OCI-M1 (cell line): ENCODE measurements around the gene C22orf31.

Experiments used
- DNase-seq: peaks from one replicate; lab custom pipeline; 2025; lab: John Stamatoyannopoulos, UW

C22orf31 gene

GRCh38 chr22:29029202-29030000 is 32.2 kb downstream of the C22orf31 start:
- no peak for DNase-seq

- DNase-seq: no peak
Observed at GRCh38 chr22:29028468-29028867, 33.2 kb downstream of the C22orf31 start.

- no peak for DNase-seq
Observed at GRCh38 chr22:29026579-29026978, 35.1 kb downstream of the C22orf31 start.

- DNase-seq: no peak
Observed at GRCh38 chr22:29023172-29023796, 38.3 kb downstream of the C22orf31 start.

DNA sequence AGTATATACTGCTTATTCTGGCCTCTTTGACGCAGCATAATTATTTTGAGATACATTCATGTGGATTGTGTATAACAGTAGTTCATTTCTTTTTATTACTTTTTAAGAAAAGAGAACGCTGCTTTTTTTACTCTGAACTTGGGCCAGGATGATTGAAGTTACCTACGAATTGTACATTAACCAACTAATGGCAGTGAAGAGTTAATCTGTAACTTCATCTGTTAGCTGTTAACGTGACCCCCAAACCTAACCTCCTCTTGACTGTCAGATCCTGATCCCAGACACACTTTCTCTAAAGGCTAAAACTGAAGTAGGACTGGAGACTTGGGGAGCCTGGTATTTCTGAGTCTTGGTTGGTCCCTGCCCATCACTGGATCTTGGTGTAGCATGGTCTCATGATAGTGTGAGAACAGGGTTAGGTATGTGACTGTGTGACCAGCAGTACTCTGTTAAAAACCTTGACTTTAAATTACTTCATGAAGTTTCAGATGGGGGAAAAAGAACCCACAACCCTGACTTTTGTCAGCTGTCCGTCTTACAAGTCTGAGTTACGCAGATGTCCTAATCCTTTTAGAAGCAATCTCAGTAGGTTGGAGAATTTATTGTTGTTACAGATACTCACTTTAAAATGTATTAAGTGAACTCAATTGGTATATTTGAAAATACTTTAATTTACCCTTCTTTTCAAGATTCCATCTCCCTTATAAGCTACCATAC is 39.4 kb downstream of the C22orf31 start:
- no peak for DNase-seq

DNA sequence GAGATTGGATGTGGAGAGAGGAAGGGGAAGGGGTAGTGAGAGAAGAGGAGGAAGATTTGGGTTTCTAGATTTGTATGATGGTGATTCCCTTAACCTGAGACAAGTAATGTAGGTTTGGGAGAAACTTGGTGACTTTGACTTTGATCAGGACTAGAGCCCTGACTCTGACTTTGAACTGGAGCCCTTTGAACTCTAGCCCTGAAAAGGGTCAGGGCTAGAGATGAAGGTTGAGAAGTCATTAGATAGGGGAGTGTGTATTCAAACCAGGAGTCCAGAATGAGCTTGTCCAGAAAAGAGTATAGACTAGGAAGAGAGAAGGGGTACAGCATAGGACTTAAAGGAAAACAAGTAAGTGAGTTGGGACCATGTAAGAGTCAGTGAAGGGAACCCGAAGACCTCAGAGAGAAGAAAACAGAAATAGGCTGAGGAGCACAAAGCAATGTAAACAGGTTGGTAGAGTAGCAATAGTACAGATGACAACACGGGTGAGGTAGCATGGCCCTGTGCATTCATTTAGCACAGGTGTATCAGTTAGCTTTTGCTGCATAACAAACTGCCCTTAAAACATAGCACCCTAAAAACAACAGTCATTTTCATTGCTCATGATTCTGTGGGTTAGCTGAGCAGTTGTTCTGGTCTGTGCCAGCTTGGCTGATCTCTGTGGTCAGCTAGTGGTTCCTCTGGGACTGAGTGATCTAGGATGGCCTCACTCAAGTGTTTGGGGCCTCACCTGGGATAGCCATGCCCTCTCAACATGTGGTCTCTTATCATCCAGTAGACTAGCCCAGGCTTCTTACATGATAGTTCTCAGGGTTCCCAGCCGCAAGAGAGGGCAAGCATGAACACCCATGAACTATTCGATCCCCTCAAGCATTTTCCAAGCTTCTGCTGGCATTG is 43.1 kb downstream of the C22orf31 start:
- DNase-seq: no peak

DNA sequence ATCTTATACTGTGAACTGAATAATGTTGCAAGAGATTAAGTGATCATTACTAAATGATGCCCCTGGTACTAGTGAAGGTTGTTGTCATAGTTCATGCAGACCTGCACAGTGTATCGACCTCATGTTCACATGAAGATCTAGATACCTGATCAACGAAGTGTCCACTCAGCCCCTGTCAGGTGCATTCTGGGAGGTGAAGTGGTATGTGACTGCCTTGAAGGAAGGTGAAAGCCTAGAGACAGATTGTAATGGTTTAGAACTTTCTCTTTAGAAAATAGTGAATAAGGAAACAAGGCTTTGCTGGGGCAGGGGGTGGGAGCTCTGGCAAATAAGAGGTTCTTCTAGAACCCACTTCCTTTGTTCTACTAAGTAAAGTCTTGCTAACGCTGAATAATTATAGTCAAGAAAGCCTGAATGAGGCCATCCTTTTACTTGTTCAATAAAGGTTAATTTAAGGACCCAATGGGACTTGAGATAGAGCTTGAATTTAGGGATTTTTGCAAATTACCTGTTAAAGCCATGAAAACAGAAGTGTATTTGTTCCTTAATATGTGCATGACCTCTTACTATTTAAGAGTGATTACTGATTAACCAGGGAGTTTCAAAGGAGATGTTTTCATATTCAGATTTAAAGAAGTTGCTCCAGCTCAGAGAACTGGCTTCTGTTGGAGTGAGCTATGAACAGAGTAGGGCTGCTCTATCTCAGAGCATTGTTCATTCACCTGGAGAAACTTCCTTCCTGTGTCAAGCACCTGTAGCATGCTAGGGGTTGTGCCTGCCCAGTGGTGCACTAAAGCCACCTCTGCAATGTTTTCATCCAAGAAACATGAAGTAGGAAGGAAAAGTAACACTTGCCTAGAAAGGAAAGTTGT is 45.3 kb downstream of the C22orf31 start:
- DNase-seq: no peak

- DNase-seq: no peak
Observed at GRCh38 chr22:29014773-29015172, 46.9 kb downstream of the C22orf31 start.

DNA sequence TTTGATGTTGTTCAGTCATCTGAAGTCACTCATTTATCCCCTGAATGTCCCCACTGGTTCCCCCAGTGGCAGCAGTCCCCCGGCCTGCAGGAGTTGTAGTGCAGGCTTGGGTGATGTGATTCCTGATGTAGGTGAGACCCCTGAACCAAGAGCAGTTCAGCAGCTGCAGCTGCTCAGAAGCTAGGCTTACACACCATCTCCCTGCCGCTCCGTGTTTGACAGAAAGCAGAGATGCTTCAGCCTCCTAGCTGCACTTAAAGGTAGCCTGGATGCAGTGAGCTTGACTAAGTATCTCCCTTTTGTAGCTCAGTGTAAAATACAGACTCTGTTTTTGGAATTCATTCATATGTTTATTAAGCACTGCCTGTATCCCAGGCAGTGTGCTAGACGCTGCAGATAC is 47.3 kb downstream of the C22orf31 start:
- DNase-seq: no peak

- DNase-seq: no peak
Observed at GRCh38 chr22:29012952-29013351, 48.7 kb downstream of the C22orf31 start.

DNA sequence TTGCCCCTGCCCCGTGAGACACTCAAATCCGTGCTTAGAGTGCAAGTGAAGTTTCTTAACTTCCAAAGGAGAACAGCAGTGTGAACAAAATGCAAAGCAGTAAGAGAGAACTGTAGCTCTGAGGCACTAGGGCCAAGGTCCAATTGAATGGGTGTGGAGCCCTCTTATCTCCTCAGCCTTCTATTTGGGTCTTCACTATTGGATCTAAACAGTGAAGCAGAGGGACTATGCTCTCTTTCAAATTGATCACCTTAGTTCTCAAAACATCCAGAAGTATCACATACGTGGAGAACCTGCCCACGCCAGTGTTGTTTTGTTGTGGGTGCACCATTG is 49.6 kb downstream of the C22orf31 start:
- no peak for DNase-seq

- DNase-seq: no peak
Observed at GRCh38 chr22:29011240-29012100, 50.2 kb downstream of the C22orf31 start.

DNA sequence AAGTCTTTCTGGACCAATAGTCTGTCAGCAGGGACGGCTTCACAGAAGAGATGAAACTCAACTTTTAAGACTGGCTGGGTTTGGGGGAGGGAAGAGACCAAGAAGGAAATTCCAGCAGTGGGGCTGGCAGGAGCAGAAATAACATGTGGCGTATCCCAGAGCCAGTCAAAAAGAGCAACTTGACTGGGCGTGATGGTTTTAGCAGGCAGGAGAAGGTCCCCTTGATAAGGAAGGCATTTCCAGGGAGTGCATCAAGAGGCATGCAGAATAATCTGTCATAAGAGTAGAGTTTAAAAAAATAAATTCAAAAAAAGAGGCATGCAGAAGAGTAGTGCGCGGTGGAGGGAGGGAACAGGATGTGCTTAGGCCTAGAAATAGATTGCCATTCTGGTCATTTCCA is 52.5 kb downstream of the C22orf31 start:
- DNase-seq: no peak
